Measurements from ENCODE around the gene CISH. TPM values are rescaled to one million over a fixed set of nuclear protein-coding genes. Genes with fewer than 3 reads are reported as not detected.

Gene CISH
- total and polyA plus RNA-seq, 2 donors from 2014 or later, result 30.8 to 59.4 TPM

DNA sequence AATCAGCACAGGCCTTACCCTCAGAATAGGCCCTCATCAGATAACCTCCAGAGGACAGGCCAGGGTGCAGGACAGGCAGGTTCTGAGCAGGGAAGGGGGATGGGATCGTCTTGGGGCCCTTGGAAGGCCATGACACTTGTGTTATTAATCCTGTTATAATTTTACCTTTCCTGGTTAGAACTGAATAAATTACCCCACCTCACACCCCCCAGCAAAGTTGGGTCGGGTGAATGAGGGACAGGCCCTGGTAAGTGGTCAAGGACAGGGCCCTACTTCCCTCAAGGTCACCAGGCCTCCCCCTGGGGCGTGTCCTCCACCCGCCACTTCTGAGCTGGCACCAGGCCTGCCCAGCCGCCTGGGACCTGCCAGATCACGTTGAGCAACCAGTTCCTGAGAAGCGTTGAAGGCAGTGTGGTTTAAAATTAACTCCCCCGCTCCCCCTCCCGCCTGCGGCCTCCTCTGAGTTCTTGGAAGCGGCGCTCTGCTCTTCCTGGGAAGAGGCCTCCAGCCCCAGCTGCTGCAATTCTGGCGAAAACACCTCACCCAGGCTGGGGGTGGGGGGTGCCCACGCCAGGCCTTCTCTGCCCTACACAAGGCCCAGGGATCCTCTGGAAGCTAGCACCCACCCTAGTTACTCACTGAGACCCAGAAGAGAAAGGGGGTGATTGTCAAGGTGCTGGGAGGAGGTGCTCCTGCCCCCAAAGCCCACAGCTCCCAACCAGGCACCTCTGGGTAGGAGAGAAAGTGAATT lies 10.6 kb downstream of the CISH start:
- FAIRE-seq (peak; percentile 78), DNase-seq (peak; percentile 95 to 99 (median 97))
- peak overlapping the region in 2 of 3 donors; percentile 4 to 57 for H3K4me3 ChIP-seq (ENCODE audit: low read length in 3 of 3)
- H3K27me3 ChIP-seq (ENCODE audit: control insufficient read depth, insufficient read depth, low read length), result no peaks in the 10 kb centered on the region
- H3K27ac ChIP-seq (ENCODE audit: low read depth in 2 of 2, low read length in 2 of 2), result peak overlapping the region; percentile 99
- intact Hi-C loops (cut with DNase I), result no loop called here
- TF ChIP-seq, protein P1, sequence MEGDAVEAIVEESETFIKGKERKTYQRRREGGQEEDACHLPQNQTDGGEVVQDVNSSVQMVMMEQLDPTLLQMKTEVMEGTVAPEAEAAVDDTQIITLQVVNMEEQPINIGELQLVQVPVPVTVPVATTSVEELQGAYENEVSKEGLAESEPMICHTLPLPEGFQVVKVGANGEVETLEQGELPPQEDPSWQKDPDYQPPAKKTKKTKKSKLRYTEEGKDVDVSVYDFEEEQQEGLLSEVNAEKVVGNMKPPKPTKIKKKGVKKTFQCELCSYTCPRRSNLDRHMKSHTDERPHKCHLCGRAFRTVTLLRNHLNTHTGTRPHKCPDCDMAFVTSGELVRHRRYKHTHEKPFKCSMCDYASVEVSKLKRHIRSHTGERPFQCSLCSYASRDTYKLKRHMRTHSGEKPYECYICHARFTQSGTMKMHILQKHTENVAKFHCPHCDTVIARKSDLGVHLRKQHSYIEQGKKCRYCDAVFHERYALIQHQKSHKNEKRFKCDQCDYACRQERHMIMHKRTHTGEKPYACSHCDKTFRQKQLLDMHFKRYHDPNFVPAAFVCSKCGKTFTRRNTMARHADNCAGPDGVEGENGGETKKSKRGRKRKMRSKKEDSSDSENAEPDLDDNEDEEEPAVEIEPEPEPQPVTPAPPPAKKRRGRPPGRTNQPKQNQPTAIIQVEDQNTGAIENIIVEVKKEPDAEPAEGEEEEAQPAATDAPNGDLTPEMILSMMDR (IDR thresholded peaks at IDR 0.05; ENCODE audit: borderline replicate concordance, extremely low read depth, insufficient read depth), result no peak
- peaks cover 4 to 69% (median 68%) of the 10 kb centered on the region in 3 donors for H3K4me1 ChIP-seq (ENCODE audit: control insufficient read depth in 2 of 3, insufficient read depth in 2 of 3, low read depth in 1 of 3, low read length in 3 of 3)
- peaks cover 0 to 14% (median 14%) of the 10 kb centered on the region in 3 donors for H3K36me3 ChIP-seq (ENCODE audit: control insufficient read depth in 2 of 3, insufficient read depth in 3 of 3, low read length in 3 of 3)
- no peaks in the 10 kb centered on the region for H3K9me3 ChIP-seq (ENCODE audit: control insufficient read depth in 2 of 3, insufficient read depth in 1 of 3, low read length in 3 of 3)
- H3K9ac ChIP-seq (ENCODE audit: low read length in 3 of 3), result peak overlapping the region; percentile 20 to 99 (median 27)

DNA sequence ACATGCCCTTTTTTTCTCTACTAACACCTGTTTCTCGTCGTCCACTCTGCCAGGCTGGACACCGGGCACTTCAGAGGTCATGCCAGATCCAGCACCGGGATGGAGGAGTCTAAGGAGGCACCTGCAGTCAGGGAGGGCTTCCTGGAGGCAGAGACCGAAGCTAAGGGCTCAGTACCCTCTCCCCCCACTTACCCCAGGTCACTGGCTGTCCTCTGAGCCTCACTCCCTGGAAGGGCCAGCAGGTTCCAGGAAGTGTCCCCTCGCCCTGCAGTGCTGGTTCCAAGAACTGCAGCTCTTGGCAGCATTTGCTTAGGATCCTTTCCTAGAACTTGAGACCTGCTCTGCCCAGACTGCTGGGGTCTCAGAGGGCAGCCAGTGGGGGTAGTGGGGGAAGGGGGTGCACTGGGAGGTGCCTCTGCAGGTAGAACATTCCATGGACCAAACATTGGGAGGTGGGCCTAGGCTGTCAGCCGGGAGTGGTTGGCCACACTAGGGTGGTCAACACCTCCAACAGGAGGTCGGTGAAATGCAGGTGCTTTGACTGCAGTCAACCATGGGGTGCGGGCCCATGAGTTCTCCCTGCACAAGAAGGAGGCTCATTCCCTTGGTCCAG lies 11.3 kb downstream of the CISH start:
- peak overlapping the region in 2 of 3 donors; percentile 43 to 83 for H3K9ac ChIP-seq (ENCODE audit: low read length in 3 of 3)
- DNase-seq (peak in 4 of 5 donors; percentile 24 to 74 (median 38)), FAIRE-seq (no peak)
- peak overlapping the region in 1 of 3 donors; percentile 8 for H3K4me3 ChIP-seq (ENCODE audit: low read length in 3 of 3)
- TF ChIP-seq, protein P1 (IDR thresholded peaks at IDR 0.05; ENCODE audit: borderline replicate concordance, extremely low read depth, insufficient read depth), result no peak
- no peaks in the 10 kb centered on the region for H3K27me3 ChIP-seq (ENCODE audit: control insufficient read depth, insufficient read depth, low read length)
- peaks cover 0 to 11% (median 9%) of the 10 kb centered on the region in 3 donors for H3K36me3 ChIP-seq (ENCODE audit: control insufficient read depth in 2 of 3, insufficient read depth in 3 of 3, low read length in 3 of 3)
- peaks cover 4 to 63% (median 61%) of the 10 kb centered on the region in 3 donors for H3K4me1 ChIP-seq (ENCODE audit: control insufficient read depth in 2 of 3, insufficient read depth in 2 of 3, low read depth in 1 of 3, low read length in 3 of 3)
- H3K9me3 ChIP-seq (ENCODE audit: control insufficient read depth in 2 of 3, insufficient read depth in 1 of 3, low read length in 3 of 3), result no peaks in the 10 kb centered on the region
- peak overlapping the region; percentile 99 for H3K27ac ChIP-seq (ENCODE audit: low read depth in 2 of 2, low read length in 2 of 2)
- intact Hi-C loops (cut with DNase I), result no loop called here

GRCh38 chr3:50599716-50600118 lies 11.9 kb downstream of the CISH start:
- Histone ChIP-seq H3K27ac (ENCODE audit: low read depth in 2 of 2, low read length in 2 of 2) (peak overlapping the region; percentile 99), H3K4me3 (ENCODE audit: low read length in 3 of 3) (peak overlapping the region in 1 of 3 donors; percentile 8), H3K27me3 (ENCODE audit: control insufficient read depth, insufficient read depth, low read length) (no peaks in the 10 kb centered on the region), H3K4me1 (ENCODE audit: control insufficient read depth in 2 of 3, insufficient read depth in 2 of 3, low read depth in 1 of 3, low read length in 3 of 3) (peaks cover 4 to 57% (median 55%) of the 10 kb centered on the region in 3 donors), H3K36me3 (ENCODE audit: control insufficient read depth in 2 of 3, insufficient read depth in 3 of 3, low read length in 3 of 3) (peaks cover 0 to 7% (median 3%) of the 10 kb centered on the region in 3 donors), H3K9ac (ENCODE audit: low read length in 3 of 3) (peak overlapping the region in 2 of 3 donors; percentile 43 to 83), H3K9me3 (ENCODE audit: control insufficient read depth in 2 of 3, insufficient read depth in 1 of 3, low read length in 3 of 3) (no peaks in the 10 kb centered on the region)
- TF ChIP-seq, protein P1 (IDR thresholded peaks at IDR 0.05; ENCODE audit: borderline replicate concordance, extremely low read depth, insufficient read depth), result no peak
- no peak for DNase-seq
- no peak for FAIRE-seq
- intact Hi-C loops (cut with DNase I), result no loop called here

All from kidney (tissue), 14 donors.